Colon (tissue), 2 donors: ENCODE data around the gene HEPACAM2.

Source experiments
- FAIRE-seq: peaks from 2 replicates; lab custom pipeline; 2012; peaks lifted over from hg19 to GRCh38; lab: Jason Lieb, UNC
- donor health status: control.
- donor health status: control.

The HEPACAM2 gene

GRCh38 chr7:93226310-93226709 is at the start of gene HEPACAM2:
TSS of gene HEPACAM2 (minus strand) at chr7:93226469.
- FAIRE-seq: no peak

GRCh38 chr7:93265220-93265619 is 39.0 kb upstream of the HEPACAM2 start:
- no peak for FAIRE-seq

GRCh38 chr7:93262535-93262934 is 36.3 kb upstream of the HEPACAM2 start:
- FAIRE-seq: no peak

- no peak for FAIRE-seq
Observed at GRCh38 chr7:93258661-93259060, 32.4 kb upstream of the HEPACAM2 start.

GRCh38 chr7:93249491-93250148 is 23.4 kb upstream of the HEPACAM2 start:
- FAIRE-seq: no peak

GRCh38 chr7:93245525-93246432 is 19.5 kb upstream of the HEPACAM2 start:
- FAIRE-seq: no peak

- no peak for FAIRE-seq
Observed at GRCh38 chr7:93242106-93242505, 15.8 kb upstream of the HEPACAM2 start.

GRCh38 chr7:93239824-93240223 is 13.6 kb upstream of the HEPACAM2 start:
- no peak for FAIRE-seq

- FAIRE-seq: no peak
Observed at GRCh38 chr7:93238748-93239147, 12.5 kb upstream of the HEPACAM2 start.

GRCh38 chr7:93238131-93238530 is 11.9 kb upstream of the HEPACAM2 start:
- no peak for FAIRE-seq

- FAIRE-seq: no peak
Observed at GRCh38 chr7:93235541-93235940, 9.3 kb upstream of the HEPACAM2 start.

- no peak for FAIRE-seq
Observed at GRCh38 chr7:93232673-93233018, 6.4 kb upstream of the HEPACAM2 start.

- peak; percentile 71 for FAIRE-seq
Observed at GRCh38 chr7:93231799-93232672, 5.8 kb upstream of the HEPACAM2 start, which contains the start of gene VPS50. TSS of gene VPS50 (plus strand) at chr7:93232366. CDS start at chr7:93232468, 102 bp downstream.

- no peak for FAIRE-seq
Observed at GRCh38 chr7:93231259-93231658, 5.0 kb upstream of the HEPACAM2 start.

GRCh38 chr7:93228302-93228701 is 2.0 kb upstream of the HEPACAM2 start:
- peak; percentile 88 for FAIRE-seq

GRCh38 chr7:93219868-93220267 is 6.4 kb downstream of the HEPACAM2 start:
- no peak for FAIRE-seq

GRCh38 chr7:93218997-93219827 is 7.1 kb downstream of the HEPACAM2 start:
- no peak for FAIRE-seq

GRCh38 chr7:93212881-93213280 is 13.4 kb downstream of the HEPACAM2 start:
- no peak for FAIRE-seq

GRCh38 chr7:93211228-93211818 is 14.9 kb downstream of the HEPACAM2 start:
- no peak for FAIRE-seq

GRCh38 chr7:93205046-93205445 is 21.2 kb downstream of the HEPACAM2 start:
- FAIRE-seq: no peak

- FAIRE-seq: no peak
Observed at GRCh38 chr7:93203496-93203895, 22.8 kb downstream of the HEPACAM2 start.
